ENCODE data around the gene OR2T4. TPM values are rescaled to one million over a fixed set of nuclear protein-coding genes. Genes with fewer than 3 reads are reported as not detected.

The OR2T4 gene, protein sequence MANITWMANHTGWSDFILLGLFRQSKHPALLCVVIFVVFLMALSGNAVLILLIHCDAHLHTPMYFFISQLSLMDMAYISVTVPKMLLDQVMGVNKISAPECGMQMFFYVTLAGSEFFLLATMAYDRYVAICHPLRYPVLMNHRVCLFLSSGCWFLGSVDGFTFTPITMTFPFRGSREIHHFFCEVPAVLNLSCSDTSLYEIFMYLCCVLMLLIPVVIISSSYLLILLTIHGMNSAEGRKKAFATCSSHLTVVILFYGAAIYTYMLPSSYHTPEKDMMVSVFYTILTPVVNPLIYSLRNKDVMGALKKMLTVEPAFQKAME
- polyA plus RNA-seq: not detected in 2 replicates

DNA sequence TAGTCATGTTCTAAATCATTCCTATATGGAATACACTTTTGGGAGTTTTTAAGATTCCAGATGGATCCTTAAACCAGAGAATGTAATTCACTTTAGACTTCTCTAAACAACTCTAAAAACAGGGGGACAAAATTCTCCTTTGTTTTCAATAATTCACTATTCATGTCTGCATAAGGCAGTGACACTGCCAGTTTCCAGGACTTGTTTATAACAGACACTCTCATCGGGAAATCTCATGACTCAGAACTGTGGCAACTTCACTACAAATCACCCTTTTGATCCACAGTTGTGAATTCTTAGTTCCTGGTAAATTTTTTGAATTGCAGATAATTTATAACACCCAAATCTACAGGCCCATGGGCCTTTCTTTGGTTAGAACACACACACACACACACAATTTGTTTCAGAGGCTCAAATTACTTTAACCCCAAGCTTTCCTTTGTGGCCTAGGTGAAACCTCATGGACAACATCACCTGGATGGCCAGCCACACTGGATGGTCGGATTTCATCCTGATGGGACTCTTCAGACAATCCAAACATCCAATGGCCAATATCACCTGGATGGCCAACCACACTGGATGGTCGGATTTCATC is at the start of gene OR2T4:
Gene OR2T4 (plus strand): TSS at position 545 of the 595 bp plus-strand sequence. CDS start 0 bp downstream, at position 545.

DNA sequence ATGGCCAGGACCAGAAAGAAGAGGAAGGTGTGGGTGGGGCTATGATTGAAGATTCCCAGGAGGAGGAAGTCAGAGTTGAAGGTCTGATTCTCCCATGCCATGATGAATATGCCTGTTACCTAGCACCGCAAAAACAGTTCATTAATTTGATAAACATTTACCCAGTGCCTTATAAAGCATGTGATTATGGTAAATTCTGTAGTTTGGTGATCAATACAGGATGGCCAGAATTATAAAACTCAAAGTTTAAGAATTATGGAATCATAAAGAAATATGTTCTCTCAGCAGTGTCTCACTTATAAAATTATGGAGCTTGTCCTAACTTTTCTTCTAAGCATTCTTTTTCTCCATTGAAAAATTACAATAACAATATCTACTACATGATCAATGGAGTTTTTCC is 37.0 kb upstream of the OR2T4 start, which contains the start of gene OR2M7:
Gene OR2M7 (minus strand): TSS at position 101 of the 400 bp plus-strand sequence. CDS start 0 bp downstream, at position 101.

DNA sequence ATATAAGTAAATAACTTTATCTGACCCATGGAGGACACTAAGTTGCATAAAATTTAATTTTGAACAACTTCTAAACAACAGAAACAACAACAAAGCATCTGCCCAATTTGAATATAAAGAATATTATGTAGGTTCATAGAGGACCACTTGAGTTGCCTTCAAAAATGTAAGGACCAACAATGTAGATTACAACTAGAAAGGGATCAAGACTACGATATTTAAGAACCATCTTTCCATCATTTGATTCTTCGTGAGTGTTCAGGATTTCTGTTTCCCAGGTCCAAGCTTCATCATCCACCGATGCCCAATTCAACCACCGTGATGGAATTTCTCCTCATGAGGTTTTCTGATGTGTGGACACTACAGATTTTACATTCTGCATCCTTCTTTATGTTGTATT is 13.0 kb upstream of the OR2T4 start, which contains the start of gene OR14C36:
Gene OR14C36 (plus strand): TSS at position 301 of the 400 bp plus-strand sequence. CDS start 0 bp downstream, at position 301.

DNA sequence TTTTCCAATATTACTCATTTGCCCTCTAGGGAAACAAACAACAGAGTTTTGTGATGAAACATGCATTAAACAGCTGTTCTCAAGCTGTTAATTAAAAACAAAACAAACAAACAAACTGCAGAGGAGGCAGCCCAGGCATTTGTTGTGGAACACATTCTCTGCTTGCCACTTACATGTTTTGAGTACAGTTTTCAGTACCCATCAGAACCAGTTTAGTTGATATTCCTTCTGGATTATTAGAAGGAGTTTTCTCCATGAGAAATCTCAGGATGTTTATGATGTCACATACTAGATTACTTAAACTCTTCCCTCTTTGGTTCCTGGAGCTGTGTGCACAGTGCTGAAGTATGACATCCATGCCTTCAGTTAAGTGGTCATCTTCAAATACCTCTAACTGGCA is 14.0 kb downstream of the OR2T4 start, which contains the start of gene OR2T6:
Gene OR2T6 (plus strand): TSS at position 301 of the 400 bp plus-strand sequence. CDS start 11,863 bp downstream, outside the sequence.

DNA sequence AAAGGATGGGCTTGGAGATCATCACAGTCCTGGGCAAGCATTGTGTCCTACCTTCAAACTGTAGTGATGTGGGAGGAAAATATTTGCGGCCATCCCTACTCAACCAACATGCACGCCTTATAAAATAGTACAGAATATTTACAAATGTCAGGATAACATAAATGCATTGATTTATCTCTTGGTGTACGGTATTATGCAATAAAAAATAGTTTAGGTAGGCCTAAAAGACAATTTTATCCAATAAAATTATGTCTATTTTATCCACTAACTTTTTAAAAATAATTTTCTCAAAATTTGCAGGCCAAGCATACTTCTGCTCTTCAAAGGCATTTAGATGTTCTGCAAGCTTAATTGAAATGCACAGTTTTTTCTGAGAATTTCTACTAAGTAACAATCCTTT is 41.3 kb downstream of the OR2T4 start, which contains the start of gene OR2T1:
Gene OR2T1 (plus strand): TSS at position 301 of the 400 bp plus-strand sequence. CDS start 3,100 bp downstream, outside the sequence.

Other genes starting within 250 kb of the OR2T4 start
- gene OR2M5, start 216.5 kb upstream of the OR2T4 start, polyA plus RNA-seq: not detected in 2 replicates
- not detected in 2 replicates for gene OR2M2, start 186.8 kb upstream of the OR2T4 start, polyA plus RNA-seq
- gene OR2M3, start 164.4 kb upstream of the OR2T4 start, polyA plus RNA-seq: not detected in 2 replicates
- gene OR2M4, start 130.2 kb upstream of the OR2T4 start, polyA plus RNA-seq: not detected in 2 replicates
- not detected in 2 replicates for gene OR2T33, start 83.7 kb upstream of the OR2T4 start, polyA plus RNA-seq
- not detected in 2 replicates for gene OR2T12, start 58.2 kb upstream of the OR2T4 start, polyA plus RNA-seq
- not detected in 2 replicates for gene OR2M7, start 37.1 kb upstream of the OR2T4 start, polyA plus RNA-seq
- gene OR14C36, start 12.9 kb upstream of the OR2T4 start, polyA plus RNA-seq: not detected in 2 replicates
- not detected in 2 replicates for gene OR2T6, start 14.1 kb downstream of the OR2T4 start, polyA plus RNA-seq
- gene OR2T1, start 41.4 kb downstream of the OR2T4 start, polyA plus RNA-seq: not detected in 2 replicates
- gene OR2T2, start 84.0 kb downstream of the OR2T4 start, polyA plus RNA-seq: not detected in 2 replicates
- gene OR2T3, start 111.7 kb downstream of the OR2T4 start, polyA plus RNA-seq: not detected in 2 replicates
- not detected in 2 replicates for gene OR2T5, start 126.9 kb downstream of the OR2T4 start, polyA plus RNA-seq
- not detected in 2 replicates for gene OR2G6, start 146.4 kb downstream of the OR2T4 start, polyA plus RNA-seq
- gene OR2T29, start 201.1 kb downstream of the OR2T4 start, polyA plus RNA-seq: not detected in 2 replicates
- gene OR2T34, start 213.1 kb downstream of the OR2T4 start, polyA plus RNA-seq: not detected in 2 replicates
- not detected in 2 replicates for gene OR2T10, start 236.0 kb downstream of the OR2T4 start, polyA plus RNA-seq

All from Purkinje cell (primary cell).